HCT116 (cell line): ENCODE measurements around the gene CEACAM6. TPM values are rescaled to one million over a fixed set of nuclear protein-coding genes. Genes with fewer than 3 reads are reported as not detected.

ENCODE experiments used
- ATAC-seq: fragments of 200-7000 bp; cut with Tn5 transposase; 2 replicates; pipeline ENCODE4 v1.9.1; 2020; ENCODE audit warnings: mild to moderate bottlenecking, moderate library complexity
- BruUV-seq: library from RNA; stranded (reverse); fragments of 400-500 nt; replicated peaks from 2 replicates; lab custom pipeline; 2021; lab: Mats Ljungman, UMichigan
- CTCF ChIA-PET: fragments of 300-600 bp; sonication (Branson Sonifier 250); formaldehyde crosslinking; loops from one replicate; lab custom pipeline; 2021; ENCODE audit warnings: antibody characterized with exemption; lab: Charles Lee
- POLR2A ChIA-PET: fragments of 300-600, 350-600 bp; sonication (Branson Sonifier 250); formaldehyde crosslinking; loops from one replicate; lab custom pipeline; 2021; ENCODE audit warnings: antibody characterized with exemption; lab: Charles Lee
- RAD21 ChIA-PET, 2 experiments: fragments of 300-600 bp; sonication (Branson Sonifier 250); formaldehyde crosslinking; loops; one replicate each; lab custom pipeline; 2023; ENCODE audit warnings: low total read pairs in 2 of 2; ENCODE audit not compliant: uncharacterized antibody in 2 of 2, unreplicated experiment in 2 of 2, low non-redundant PET in 1 of 2; lab: Charles Lee
- DNase-seq: peaks from one replicate; pipeline ENCODE4 v3.0.0-alpha.2; 2010; ENCODE audit warnings: low read depth, low spot score
- H2AFZ ChIP-seq: fragments of 200-600 bp; shearing (Covaris generic), sonication (generic); 2 replicates; pipeline ENCODE4 v1.6.1; 2017; ENCODE audit warnings: low read depth, mixed run types, mixed read lengths, antibody characterized with exemption, low read length; ENCODE audit not compliant: poor library complexity, severe bottlenecking
- H3K27ac ChIP-seq: 2 replicates; pipeline ENCODE4 v1.5.1; 2012; ENCODE audit warnings: low read depth, low read length
- H3K27me3 ChIP-seq: fragments of 200-600 bp; sonication (generic); 2 replicates; pipeline ENCODE4 v1.6.1; 2016; ENCODE audit warnings: mixed run types, low read length, mixed read lengths; ENCODE audit not compliant: insufficient read depth
- H3K36me3 ChIP-seq, 2 experiments: fragments of 200-500 bp in 1 of 2; fragments of 200-600 bp in 1 of 2; sonication (Bioruptor generic) in 1 of 2; sonication (generic) in 1 of 2; 2 replicates each; pipeline versions ENCODE4 v1.5.1 to v1.6.1; 2014 to 2016; ENCODE audit warnings: low read length in 2 of 2, inconsistent platforms in 1 of 2, mixed read lengths in 1 of 2, mixed run types in 1 of 2; ENCODE audit not compliant: insufficient read depth in 2 of 2, control insufficient read depth in 1 of 2
- H3K4me1 ChIP-seq, 2 experiments: fragments of 200-600 bp in 1 of 2; sonication (generic) in 1 of 2; 2 replicates each; pipeline versions ENCODE4 v1.5.1 to v1.6.1; 2012 to 2017; ENCODE audit warnings: low read length in 2 of 2, inconsistent platforms in 1 of 2, mild to moderate bottlenecking in 1 of 2, mixed read lengths in 1 of 2, mixed run types in 1 of 2, moderate library complexity in 1 of 2; ENCODE audit not compliant: insufficient read depth in 2 of 2, control insufficient read depth in 1 of 2
- H3K4me2 ChIP-seq: fragments of 200-600 bp; sonication (generic); 2 replicates; pipeline ENCODE4 v1.6.1; 2017; ENCODE audit warnings: mixed run types, low read length, mixed read lengths
- H3K4me3 ChIP-seq, 2 experiments: fragments of 200-600 bp in 1 of 2; sonication (generic) in 1 of 2; replicated peaks in 1 of 2; 2 replicates each; pipeline ENCODE4 v1.5.1; 2011 to 2016; ENCODE audit warnings: low read length in 2 of 2, control low read depth in 1 of 2, low read depth in 1 of 2, mild to moderate bottlenecking in 1 of 2, mixed read lengths in 1 of 2, mixed run types in 1 of 2
- H3K79me2 ChIP-seq: fragments of 200-600 bp; sonication (generic); 2 replicates; pipeline ENCODE4 v1.6.1; 2017; ENCODE audit warnings: mild to moderate bottlenecking, mixed run types, low read length, moderate library complexity, mixed read lengths; ENCODE audit not compliant: insufficient read depth
- H3K9ac ChIP-seq: fragments of 200-600 bp; sonication (generic); 2 replicates; pipeline ENCODE4 v1.6.1; 2016; ENCODE audit warnings: low read length, mixed read lengths
- H3K9me2 ChIP-seq: fragments of 200-600 bp; sonication (generic), shearing (Covaris generic); 2 replicates; pipeline ENCODE4 v1.6.1; 2017; ENCODE audit warnings: mixed run types, mild to moderate bottlenecking, moderate library complexity; ENCODE audit not compliant: insufficient read depth
- H3K9me3 ChIP-seq, 2 experiments: fragments of 200-500 bp in 1 of 2; fragments of 200-600 bp in 1 of 2; sonication (Bioruptor generic) in 1 of 2; sonication (generic) in 1 of 2; 2 replicates each; pipeline ENCODE4 v1.6.1; 2014 to 2017; ENCODE audit warnings: low read length in 2 of 2, mixed read lengths in 2 of 2, inconsistent platforms in 1 of 2, low read depth in 1 of 2, mild to moderate bottlenecking in 1 of 2, mixed run types in 1 of 2, moderate library complexity in 1 of 2; ENCODE audit not compliant: control insufficient read depth in 1 of 2, insufficient read depth in 1 of 2
- H4K20me1 ChIP-seq: fragments of 200-600 bp; sonication (generic), shearing (Covaris generic); 2 replicates; pipeline ENCODE4 v1.6.1; 2017; ENCODE audit warnings: mixed run types, mild to moderate bottlenecking, moderate library complexity; ENCODE audit not compliant: insufficient read depth
- CBX3 ChIP-seq: IDR thresholded peaks from 2 replicates; pipeline ENCODE4 v1.6.1; 2012; ENCODE audit warnings: low read depth
- EZH2 ChIP-seq: fragments of 200-600 bp; sonication (generic); IDR thresholded peaks from 2 replicates; pipeline ENCODE4 v1.6.1; 2017; ENCODE audit warnings: antibody characterized with exemption, mixed run types
- EZH2phosphoT487 ChIP-seq: fragments of 200-600 bp; IDR thresholded peaks from 2 replicates; pipeline ENCODE4 v1.6.1; 2018; ENCODE audit warnings: antibody characterized with exemption, borderline replicate concordance
- POLR2AphosphoS5 ChIP-seq: IDR thresholded peaks from 2 replicates; pipeline ENCODE4 v1.6.1; 2011; ENCODE audit warnings: mild to moderate bottlenecking, low read depth, low read length, moderate library complexity
- RAD21 ChIP-seq: IDR thresholded peaks from 2 replicates; pipeline ENCODE4 v1.6.1; 2012; ENCODE audit warnings: low read depth, mild to moderate bottlenecking
- SP1 ChIP-seq: IDR thresholded peaks from 2 replicates; pipeline ENCODE4 v1.6.1; 2012; ENCODE audit warnings: low read depth
- TCF7L2 ChIP-seq: IDR thresholded peaks from 2 replicates; pipeline ENCODE4 v1.7.0; 2011; ENCODE audit warnings: borderline replicate concordance, inconsistent platforms; ENCODE audit not compliant: insufficient read depth, insufficient read length; ENCODE audit errors: extremely low read depth
- intact Hi-C: fragments of 100-400 bp; cut with micrococcal nuclease; formaldehyde crosslinking; loops from 2 replicates; pipeline ENCODE4 v1.10.0; 2022
- total RNA-seq: library from RNA; stranded (reverse); gene quantifications from one replicate; pipeline ENCODE4 v1.2.1, GENCODE V29; 2021; ENCODE audit not compliant: unreplicated experiment
- TF ChIP-seq, protein P1 (sequence below): IDR thresholded peaks from 2 replicates; pipeline ENCODE4 v1.6.1; 2011; ENCODE audit warnings: mild to moderate bottlenecking, low read length, moderate library complexity; ENCODE audit not compliant: insufficient replicate concordance; ENCODE audit errors: extremely low read depth
- TF ChIP-seq, protein P2 (sequence below), 3 experiments: fragments of 200-600 bp in 1 of 3; sonication (generic) in 1 of 3; IDR thresholded peaks in 2 of 3; conservative IDR thresholded peaks in 1 of 3; 2 replicates each; pipeline ENCODE4 v1.5.1; 2012 to 2017; ENCODE audit warnings: low read depth in 2 of 3, low read length in 2 of 3, antibody characterized with exemption in 1 of 3, borderline replicate concordance in 1 of 3, control low read depth in 1 of 3, mild to moderate bottlenecking in 1 of 3, mixed read lengths in 1 of 3, mixed run types in 1 of 3, moderate library complexity in 1 of 3; ENCODE audit not compliant: insufficient read depth in 1 of 3

Gene CEACAM6
- total RNA-seq, 1 experiment from 2014 or later: 0.59 TPM

DNA sequence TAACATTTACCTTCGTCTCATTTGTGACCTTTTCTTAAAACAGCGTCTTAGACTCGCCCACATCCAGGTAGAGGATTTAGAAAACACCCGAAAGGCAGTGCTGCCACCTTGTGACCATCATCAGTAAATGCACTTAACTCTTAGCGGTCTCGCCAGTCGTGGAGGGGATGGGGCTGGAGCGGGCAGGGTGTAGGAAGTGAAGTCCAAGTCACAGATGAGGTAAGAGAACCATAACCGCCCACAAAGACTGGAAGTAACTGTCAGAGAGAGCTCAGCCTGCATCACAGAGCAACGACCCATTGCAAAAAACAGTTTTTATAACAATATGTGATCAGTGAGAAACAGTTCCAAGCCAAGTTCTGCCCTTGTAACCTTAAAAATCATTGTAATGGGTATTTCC lies 30.3 kb downstream of the CEACAM6 start:
- H3K9ac ChIP-seq: no peak overlapping the region
- H3K4me2 ChIP-seq: peak overlapping the region; percentile 30
- POLR2A ChIA-PET: no interaction called here
- no peaks in the 10 kb centered on the region for H3K9me2 ChIP-seq
- ATAC-seq: peak; percentile 98
- intact Hi-C loops: loop anchor here (1.0 to 5.0 kb wide), 2 partner anchors 32 to 78 kb away; partner anchors contain the start of gene CEACAM5
- no peaks in the 10 kb centered on the region for H3K36me3 ChIP-seq
- H3K9me3 ChIP-seq: no peaks in the 10 kb centered on the region
- RAD21 ChIA-PET: no interaction called here
- no peaks in the 10 kb centered on the region for H3K79me2 ChIP-seq
- H3K27me3 ChIP-seq: peaks cover 52% of the 10 kb centered on the region
- TF ChIP-seq TCF7L2 (no peak), EZH2phosphoT487 (no peak), EZH2 (no peak), CBX3 (no peak), POLR2AphosphoS5 (no peak), RAD21 (peak; percentile 92), SP1 (no peak)
- TF ChIP-seq, protein P1, sequence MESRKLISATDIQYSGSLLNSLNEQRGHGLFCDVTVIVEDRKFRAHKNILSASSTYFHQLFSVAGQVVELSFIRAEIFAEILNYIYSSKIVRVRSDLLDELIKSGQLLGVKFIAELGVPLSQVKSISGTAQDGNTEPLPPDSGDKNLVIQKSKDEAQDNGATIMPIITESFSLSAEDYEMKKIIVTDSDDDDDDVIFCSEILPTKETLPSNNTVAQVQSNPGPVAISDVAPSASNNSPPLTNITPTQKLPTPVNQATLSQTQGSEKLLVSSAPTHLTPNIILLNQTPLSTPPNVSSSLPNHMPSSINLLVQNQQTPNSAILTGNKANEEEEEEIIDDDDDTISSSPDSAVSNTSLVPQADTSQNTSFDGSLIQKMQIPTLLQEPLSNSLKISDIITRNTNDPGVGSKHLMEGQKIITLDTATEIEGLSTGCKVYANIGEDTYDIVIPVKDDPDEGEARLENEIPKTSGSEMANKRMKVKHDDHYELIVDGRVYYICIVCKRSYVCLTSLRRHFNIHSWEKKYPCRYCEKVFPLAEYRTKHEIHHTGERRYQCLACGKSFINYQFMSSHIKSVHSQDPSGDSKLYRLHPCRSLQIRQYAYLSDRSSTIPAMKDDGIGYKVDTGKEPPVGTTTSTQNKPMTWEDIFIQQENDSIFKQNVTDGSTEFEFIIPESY: no peak
- TF ChIP-seq, protein P2, sequence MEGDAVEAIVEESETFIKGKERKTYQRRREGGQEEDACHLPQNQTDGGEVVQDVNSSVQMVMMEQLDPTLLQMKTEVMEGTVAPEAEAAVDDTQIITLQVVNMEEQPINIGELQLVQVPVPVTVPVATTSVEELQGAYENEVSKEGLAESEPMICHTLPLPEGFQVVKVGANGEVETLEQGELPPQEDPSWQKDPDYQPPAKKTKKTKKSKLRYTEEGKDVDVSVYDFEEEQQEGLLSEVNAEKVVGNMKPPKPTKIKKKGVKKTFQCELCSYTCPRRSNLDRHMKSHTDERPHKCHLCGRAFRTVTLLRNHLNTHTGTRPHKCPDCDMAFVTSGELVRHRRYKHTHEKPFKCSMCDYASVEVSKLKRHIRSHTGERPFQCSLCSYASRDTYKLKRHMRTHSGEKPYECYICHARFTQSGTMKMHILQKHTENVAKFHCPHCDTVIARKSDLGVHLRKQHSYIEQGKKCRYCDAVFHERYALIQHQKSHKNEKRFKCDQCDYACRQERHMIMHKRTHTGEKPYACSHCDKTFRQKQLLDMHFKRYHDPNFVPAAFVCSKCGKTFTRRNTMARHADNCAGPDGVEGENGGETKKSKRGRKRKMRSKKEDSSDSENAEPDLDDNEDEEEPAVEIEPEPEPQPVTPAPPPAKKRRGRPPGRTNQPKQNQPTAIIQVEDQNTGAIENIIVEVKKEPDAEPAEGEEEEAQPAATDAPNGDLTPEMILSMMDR (IDR thresholded peaks at IDR 0.05 in 2 of 3, conservative IDR thresholded peaks at IDR 0.05 in 1 of 3; ENCODE audit: borderline replicate concordance in 1 of 3, insufficient read depth in 1 of 3, low read depth in 2 of 3, low read length in 2 of 3): peak; percentile 80 to 96 (median 89)
- TF ChIP-seq, all 23 proteins: peak for 2
- H3K4me3 ChIP-seq: no peak overlapping the region
- H3K4me1 ChIP-seq: peaks cover 0 to 4% of the 10 kb centered on the region in 2 experiments; a peak in 1 of 4 replicates
- peak overlapping the region; percentile 79 for H2AFZ ChIP-seq
- H4K20me1 ChIP-seq: no peaks in the 10 kb centered on the region
- peak; percentile 80 for DNase-seq
- no peak overlapping the region for H3K27ac ChIP-seq
- CTCF ChIA-PET: interaction anchor here (1.0 to 4.6 kb wide), 7 partner anchors 9 to 144 kb away, joined by 3 to 43 read pairs (median 7); no protein-coding TSS in a partner anchor
- no TSS peak for BruUV-seq
